ENCODE measurements around the gene EFHD1.

DNA sequence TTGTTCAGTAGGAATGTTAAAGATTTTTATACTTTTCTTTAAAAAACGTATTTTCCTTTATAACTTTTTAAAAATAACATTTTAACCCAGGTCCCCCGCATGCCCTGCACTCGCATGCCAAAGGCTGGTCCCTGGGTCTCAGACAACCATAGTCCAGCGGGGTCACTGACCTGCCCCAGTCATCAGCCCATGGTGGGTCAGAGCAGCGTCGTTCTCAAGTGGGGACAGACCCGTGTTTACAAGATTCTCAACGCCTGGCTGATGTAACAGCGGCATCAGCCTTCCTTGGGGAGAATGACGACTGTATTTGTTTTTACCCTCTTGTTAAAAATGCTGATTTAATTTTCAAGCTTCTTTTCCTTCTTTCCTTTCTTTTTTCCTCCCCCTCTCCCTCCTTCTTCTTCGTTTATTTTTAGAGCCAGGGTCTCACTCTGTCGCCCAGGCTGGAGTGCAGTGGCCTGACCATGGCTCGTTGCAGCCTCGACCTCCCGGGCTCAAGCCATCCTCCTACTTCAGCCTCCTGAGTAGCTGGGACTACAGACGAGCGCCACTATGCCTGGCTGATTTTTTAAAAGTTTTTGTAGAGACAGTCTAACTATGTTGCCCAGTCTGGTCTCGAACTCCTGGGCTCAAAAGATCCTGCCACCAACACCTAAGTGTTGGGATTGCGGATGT is 1.0 kb upstream of the EFHD1 start:
- TF ChIP-seq, protein P1, sequence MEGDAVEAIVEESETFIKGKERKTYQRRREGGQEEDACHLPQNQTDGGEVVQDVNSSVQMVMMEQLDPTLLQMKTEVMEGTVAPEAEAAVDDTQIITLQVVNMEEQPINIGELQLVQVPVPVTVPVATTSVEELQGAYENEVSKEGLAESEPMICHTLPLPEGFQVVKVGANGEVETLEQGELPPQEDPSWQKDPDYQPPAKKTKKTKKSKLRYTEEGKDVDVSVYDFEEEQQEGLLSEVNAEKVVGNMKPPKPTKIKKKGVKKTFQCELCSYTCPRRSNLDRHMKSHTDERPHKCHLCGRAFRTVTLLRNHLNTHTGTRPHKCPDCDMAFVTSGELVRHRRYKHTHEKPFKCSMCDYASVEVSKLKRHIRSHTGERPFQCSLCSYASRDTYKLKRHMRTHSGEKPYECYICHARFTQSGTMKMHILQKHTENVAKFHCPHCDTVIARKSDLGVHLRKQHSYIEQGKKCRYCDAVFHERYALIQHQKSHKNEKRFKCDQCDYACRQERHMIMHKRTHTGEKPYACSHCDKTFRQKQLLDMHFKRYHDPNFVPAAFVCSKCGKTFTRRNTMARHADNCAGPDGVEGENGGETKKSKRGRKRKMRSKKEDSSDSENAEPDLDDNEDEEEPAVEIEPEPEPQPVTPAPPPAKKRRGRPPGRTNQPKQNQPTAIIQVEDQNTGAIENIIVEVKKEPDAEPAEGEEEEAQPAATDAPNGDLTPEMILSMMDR (IDR thresholded peaks at IDR 0.05; ENCODE audit: insufficient read depth, low read length), result no peak
- TF ChIP-seq POLR2AphosphoS5 (IDR thresholded peaks at IDR 0.05; ENCODE audit: low read depth) (no peak), REST (IDR thresholded peaks at IDR 0.05; ENCODE audit: insufficient replicate concordance, low read depth) (no peak), GABPA (IDR thresholded peaks at IDR 0.05; ENCODE audit: low read depth) (no peak), SPI1 (IDR thresholded peaks at IDR 0.05; ENCODE audit: borderline replicate concordance, low read depth) (no peak)
